ENCODE data around the gene ASXL2.
A peak's percentile ranks its signal among the peaks of the same experiment; 100 is the strongest.
"Not testable (repeated sequence)": the region's sequence is repeated elsewhere in the genome, so short reads cannot be mapped to it uniquely, and the experiment has no call there.

The ASXL2 gene

GRCh38 chr2:25878361-25879132 lies at the start of gene ASXL2:
Gene ASXL2 (minus strand): TSS chr2:25878487. CDS start chr2:25878222, 265 bp downstream.
- peak; percentile 97 for DNase-seq

- no peak for DNase-seq
Measured at GRCh38 chr2:25926984-25927756, 48.9 kb upstream of the ASXL2 start.

GRCh38 chr2:25922501-25922900 lies 44.2 kb upstream of the ASXL2 start:
- no peak for DNase-seq

GRCh38 chr2:25920786-25921415 lies 42.6 kb upstream of the ASXL2 start:
- no peak for DNase-seq

- DNase-seq: no peak
Measured at GRCh38 chr2:25920336-25920735, 42.0 kb upstream of the ASXL2 start.

- DNase-seq: no peak
Measured at GRCh38 chr2:25917832-25918231, 39.5 kb upstream of the ASXL2 start.

- DNase-seq: peak; percentile 28
Measured at GRCh38 chr2:25917411-25917810, 39.1 kb upstream of the ASXL2 start.

GRCh38 chr2:25915944-25916772 lies 37.9 kb upstream of the ASXL2 start:
- not testable (repeated sequence) for DNase-seq

- not testable (repeated sequence) for DNase-seq
Measured at GRCh38 chr2:25915411-25915810, 37.1 kb upstream of the ASXL2 start.

GRCh38 chr2:25913696-25913973 lies 35.3 kb upstream of the ASXL2 start:
- not testable (repeated sequence) for DNase-seq

- DNase-seq: peak; percentile 41
Measured at GRCh38 chr2:25912851-25913695, 34.8 kb upstream of the ASXL2 start.

- not testable (repeated sequence) for DNase-seq
Measured at GRCh38 chr2:25909574-25909973, 31.3 kb upstream of the ASXL2 start.

- DNase-seq: no peak
Measured at GRCh38 chr2:25905126-25905525, 26.8 kb upstream of the ASXL2 start.

GRCh38 chr2:25903216-25903776 lies 25.0 kb upstream of the ASXL2 start:
- no peak for DNase-seq

- DNase-seq: no peak
Measured at GRCh38 chr2:25899404-25899970, 21.2 kb upstream of the ASXL2 start.

GRCh38 chr2:25897506-25897905 lies 19.2 kb upstream of the ASXL2 start:
- no peak for DNase-seq

- DNase-seq: not testable (repeated sequence)
Measured at GRCh38 chr2:25896308-25896707, 18.0 kb upstream of the ASXL2 start.

GRCh38 chr2:25895610-25896009 lies 17.3 kb upstream of the ASXL2 start:
- no peak for DNase-seq

- DNase-seq: no peak
Measured at GRCh38 chr2:25895018-25895417, 16.7 kb upstream of the ASXL2 start.

- DNase-seq: peak; percentile 8
Measured at GRCh38 chr2:25894135-25894830, 16.0 kb upstream of the ASXL2 start.

- no peak for DNase-seq
Measured at GRCh38 chr2:25891672-25892071, 13.4 kb upstream of the ASXL2 start.
